Endothelial cell of umbilical vein (primary cell): ENCODE results near the gene RAB7B. TPM values are rescaled to one million over a fixed set of nuclear protein-coding genes. Genes with fewer than 3 reads are reported as not detected.

Experiments
- BruUV-seq: library from RNA; stranded (reverse); fragments of 400-500 nt; replicated peaks from 2 replicates; lab custom pipeline; 2021; lab: Mats Ljungman, UMichigan
- CTCF ChIA-PET: fragments of 300-600, 350-600 bp; sonication (Branson Sonifier 250); formaldehyde crosslinking; loops from one replicate; lab custom pipeline; 2021; ENCODE audit warnings: antibody characterized with exemption, inconsistent platforms; lab: Charles Lee
- POLR2A ChIA-PET: fragments of 300-600, 350-600 bp; sonication (Branson Sonifier 250); formaldehyde crosslinking; loops from one replicate; lab custom pipeline; 2021; ENCODE audit warnings: antibody characterized with exemption, inconsistent platforms; lab: Charles Lee
- DNase-seq: peaks from one replicate; pipeline ENCODE4 v3.0.0-alpha.2; 2011; ENCODE audit warnings: low read depth, low spot score
- FAIRE-seq: peaks from 2 replicates; lab custom pipeline; 2011; peaks lifted over from hg19 to GRCh38; lab: Jason Lieb, UNC
- H2AFZ ChIP-seq: 2 replicates; pipeline ENCODE4 v1.6.0; 2012; ENCODE audit warnings: low read depth, low read length, control low read depth, inconsistent platforms
- H3K27ac ChIP-seq: 2 replicates; pipeline ENCODE4 v1.5.1; 2011; ENCODE audit warnings: low read depth, mild to moderate bottlenecking, control low read depth, low read length, moderate library complexity; ENCODE audit not compliant: insufficient read depth
- H3K27me3 ChIP-seq, 2 experiments: 2 replicates each; pipeline versions ENCODE4 v1.6.0 to v1.6.1; 2011; ENCODE audit warnings: low read length in 2 of 2, mixed read lengths in 1 of 2; ENCODE audit not compliant: control insufficient read depth in 2 of 2, insufficient read depth in 2 of 2
- H3K36me3 ChIP-seq, 2 experiments: 2 replicates in 1 of 2; 3 replicates in 1 of 2; pipeline ENCODE4 v1.5.1; 2011; ENCODE audit warnings: low read length in 2 of 2, mild to moderate bottlenecking in 1 of 2, moderate library complexity in 1 of 2; ENCODE audit not compliant: control insufficient read depth in 2 of 2, insufficient read depth in 2 of 2; ENCODE audit errors: extremely low read depth in 1 of 2
- H3K4me1 ChIP-seq: 3 replicates; pipeline ENCODE4 v1.5.1; 2011; ENCODE audit warnings: mild to moderate bottlenecking, low read length; ENCODE audit not compliant: control insufficient read depth, insufficient read depth; ENCODE audit errors: extremely low read depth
- H3K4me2 ChIP-seq: 2 replicates; pipeline ENCODE4 v1.6.1; 2011; ENCODE audit warnings: low read length, control low read depth, mixed read lengths; ENCODE audit not compliant: insufficient read depth
- H3K4me3 ChIP-seq, 3 experiments: fragments of 200-600 bp in 1 of 3; sonication (generic), shearing (Covaris generic) in 1 of 3; replicated peaks in 1 of 3; 2 replicates each; pipeline ENCODE4 v1.5.1; 2011 to 2016; ENCODE audit warnings: control low read depth in 3 of 3, low read length in 3 of 3, mild to moderate bottlenecking in 2 of 3, inconsistent platforms in 1 of 3, low read depth in 1 of 3, moderate library complexity in 1 of 3; ENCODE audit not compliant: insufficient read depth in 1 of 3
- H3K79me2 ChIP-seq: 2 replicates; pipeline ENCODE4 v1.6.0; 2012; ENCODE audit warnings: low read length, inconsistent platforms; ENCODE audit not compliant: control insufficient read depth, insufficient read depth
- H3K9ac ChIP-seq: replicated peaks from 2 replicates; pipeline ENCODE3; 2011; ENCODE audit warnings: low read length, control low read depth; ENCODE audit not compliant: insufficient read depth; ENCODE audit errors: extremely low read depth
- H3K9me1 ChIP-seq: replicated peaks from 3 replicates; pipeline ENCODE4 v1.6.0; 2011; ENCODE audit warnings: mild to moderate bottlenecking, low read length; ENCODE audit not compliant: control insufficient read depth, insufficient read depth; ENCODE audit errors: extremely low read depth
- H3K9me3 ChIP-seq: replicated peaks from 2 replicates; pipeline ENCODE4 v1.5.1; 2012; ENCODE audit warnings: low read length, inconsistent platforms; ENCODE audit not compliant: control insufficient read depth, insufficient read depth
- H4K20me1 ChIP-seq: replicated peaks from 2 replicates; pipeline ENCODE3; 2011; ENCODE audit warnings: mild to moderate bottlenecking, low read length; ENCODE audit not compliant: control insufficient read depth, insufficient read depth; ENCODE audit errors: extremely low read depth
- EZH2 ChIP-seq: IDR thresholded peaks from 2 replicates; pipeline ENCODE4 v1.6.1; 2012; ENCODE audit warnings: borderline replicate concordance, low read depth, mild to moderate bottlenecking, moderate library complexity, low read length, inconsistent platforms; ENCODE audit not compliant: severe bottlenecking
- FOS ChIP-seq: IDR thresholded peaks from 2 replicates; pipeline ENCODE4 v1.6.1; 2011; ENCODE audit warnings: mild to moderate bottlenecking, low read length, moderate library complexity, borderline replicate concordance; ENCODE audit not compliant: insufficient read depth
- GATA2 ChIP-seq: IDR thresholded peaks from 2 replicates; pipeline ENCODE4 v1.7.0; 2011; ENCODE audit warnings: low read depth, mild to moderate bottlenecking, moderate library complexity, mixed read lengths, low read length; ENCODE audit not compliant: insufficient read length, insufficient read depth
- JUN ChIP-seq: IDR thresholded peaks from 2 replicates; pipeline ENCODE4 v1.6.1; 2011; ENCODE audit warnings: borderline replicate concordance, low read depth; ENCODE audit not compliant: insufficient read length, insufficient read depth
- MYC ChIP-seq: IDR thresholded peaks from one replicate; pipeline ENCODE4 v1.6.1; 2011; ENCODE audit warnings: mild to moderate bottlenecking, low read depth, low read length
- POLR2A ChIP-seq: IDR thresholded peaks from 2 replicates; pipeline ENCODE4 v1.6.1; 2012; ENCODE audit warnings: low read depth, mild to moderate bottlenecking, control low read depth, low read length
- POLR2AphosphoS5 ChIP-seq: IDR thresholded peaks from 2 replicates; pipeline ENCODE4 v1.6.1; 2012; ENCODE audit warnings: low read depth, mild to moderate bottlenecking, control low read depth, low read length, moderate library complexity; ENCODE audit not compliant: insufficient read depth
- dilution Hi-C: fragments of 300-500 bp; cut with MboI; formaldehyde crosslinking; loops from one replicate; pipeline ENCODE4 v1.15.0; 2019; ENCODE audit warnings: low sequenced_read_pairs; ENCODE audit not compliant: extremely low pct_ligation_motif_present
- intact Hi-C: fragments of 100-400 bp; cut with micrococcal nuclease; formaldehyde crosslinking; loops from one replicate; pipeline ENCODE4 v1.10.0; 2022
- polyA plus RNA-seq, 4 experiments: library from polyadenylated mRNA; depleted of rRNA in 3 of 4; stranded (reverse) in 3 of 4; unstranded in 1 of 4; fragments of >200 nt; gene quantifications; 2 replicates each; pipeline versions ENCODE4 v1.2.1 to v1.2.3, GENCODE V29; 2011 to 2012; ENCODE audit warnings: missing spikeins in 1 of 4
- total RNA-seq: library from RNA; stranded (reverse); gene quantifications from 2 replicates; pipeline ENCODE4 v1.2.3, GENCODE V29; 2021
- TF ChIP-seq, protein P1 (sequence below), 2 donors: IDR thresholded peaks; 1 replicate in 1 of 2; 2 replicates in 1 of 2; pipeline ENCODE4 v1.5.1; 2011; ENCODE audit warnings: low read length in 2 of 2, mild to moderate bottlenecking in 2 of 2, moderate library complexity in 2 of 2, control low read depth in 1 of 2, inconsistent platforms in 1 of 2, low read depth in 1 of 2; ENCODE audit not compliant: insufficient read depth in 1 of 2; ENCODE audit errors: extremely low read depth in 1 of 2
- TF ChIP-seq, protein P2 (sequence below): IDR thresholded peaks from 2 replicates; pipeline ENCODE4 v1.6.1; 2011; ENCODE audit not compliant: insufficient read depth, insufficient read length

RAB7B gene
- total and polyA plus RNA-seq, 2 donors (not counting 3 experiments of a cell fraction or from before 2014, with no cell fraction given): 0.15 TPM; not detected in 1

DNA sequence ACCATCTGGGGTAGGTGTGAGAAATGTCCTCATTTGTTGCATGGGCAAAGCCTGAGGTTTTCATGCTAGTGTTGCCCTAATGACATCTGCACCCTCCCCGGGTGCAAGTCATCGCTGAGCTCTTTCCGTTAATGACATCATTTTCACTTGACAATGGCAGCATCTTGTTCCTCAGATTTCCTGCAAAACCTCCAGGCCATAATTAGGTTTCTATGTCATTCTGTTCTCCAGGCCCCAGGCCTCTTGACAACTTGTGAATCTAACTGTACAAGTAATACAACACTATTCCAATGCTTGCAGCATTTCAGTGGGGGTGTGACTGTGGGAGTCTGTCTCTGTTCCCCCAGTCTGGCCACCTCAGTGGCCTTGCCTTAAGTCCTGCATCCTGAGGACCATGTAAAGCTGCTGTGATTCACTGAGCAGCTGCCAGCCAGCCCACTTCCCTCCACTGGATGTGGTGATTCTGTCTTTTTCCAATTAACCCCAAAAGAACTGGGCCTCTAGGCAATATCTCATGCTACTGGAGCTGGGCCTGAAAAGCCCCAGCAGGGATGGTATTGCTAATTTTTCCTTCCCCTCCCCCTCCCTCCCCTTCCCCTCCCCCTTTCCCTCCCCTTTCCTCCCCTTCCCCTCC, 22.8 kb downstream of the RAB7B start:
- BruUV-seq: no TSS peak
- Histone ChIP-seq H3K4me1 (peaks cover 9% of the 10 kb centered on the region), H3K27me3 (no peaks in the 10 kb centered on the region), H3K9ac (no peak overlapping the region), H3K4me2 (no peak overlapping the region), H4K20me1 (no peaks in the 10 kb centered on the region), H3K79me2 (no peaks in the 10 kb centered on the region), H3K4me3 (no peak overlapping the region), H3K9me3 (no peaks in the 10 kb centered on the region), H3K27ac (peak overlapping the region; percentile 55), H3K9me1 (no peaks in the 10 kb centered on the region), H3K36me3 (no peaks in the 10 kb centered on the region), H2AFZ (no peak overlapping the region)
- no peak for DNase-seq
- CTCF ChIA-PET: interaction anchor here (1.1 to 12.0 kb wide), 5 partner anchors 18 to 321 kb away, joined by 3 to 1606 read pairs (median 4); no protein-coding TSS in a partner anchor
- intact Hi-C loops: no loop called here
- no peak for FAIRE-seq
- dilution Hi-C loops: loop anchor here (25.0 kb wide), 1 partner anchor 132 kb away; the partner anchor contains the start of gene AVPR1B
- POLR2A ChIA-PET: no interaction called here
- TF ChIP-seq EZH2: no peak
- TF ChIP-seq, protein P1, sequence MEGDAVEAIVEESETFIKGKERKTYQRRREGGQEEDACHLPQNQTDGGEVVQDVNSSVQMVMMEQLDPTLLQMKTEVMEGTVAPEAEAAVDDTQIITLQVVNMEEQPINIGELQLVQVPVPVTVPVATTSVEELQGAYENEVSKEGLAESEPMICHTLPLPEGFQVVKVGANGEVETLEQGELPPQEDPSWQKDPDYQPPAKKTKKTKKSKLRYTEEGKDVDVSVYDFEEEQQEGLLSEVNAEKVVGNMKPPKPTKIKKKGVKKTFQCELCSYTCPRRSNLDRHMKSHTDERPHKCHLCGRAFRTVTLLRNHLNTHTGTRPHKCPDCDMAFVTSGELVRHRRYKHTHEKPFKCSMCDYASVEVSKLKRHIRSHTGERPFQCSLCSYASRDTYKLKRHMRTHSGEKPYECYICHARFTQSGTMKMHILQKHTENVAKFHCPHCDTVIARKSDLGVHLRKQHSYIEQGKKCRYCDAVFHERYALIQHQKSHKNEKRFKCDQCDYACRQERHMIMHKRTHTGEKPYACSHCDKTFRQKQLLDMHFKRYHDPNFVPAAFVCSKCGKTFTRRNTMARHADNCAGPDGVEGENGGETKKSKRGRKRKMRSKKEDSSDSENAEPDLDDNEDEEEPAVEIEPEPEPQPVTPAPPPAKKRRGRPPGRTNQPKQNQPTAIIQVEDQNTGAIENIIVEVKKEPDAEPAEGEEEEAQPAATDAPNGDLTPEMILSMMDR (IDR thresholded peaks at IDR 0.05; ENCODE audit: extremely low read depth in 1 of 2, insufficient read depth in 1 of 2, low read depth in 1 of 2, low read length in 2 of 2): no peak
- TF ChIP-seq MYC: no peak
- TF ChIP-seq FOS: peak; percentile 29
- TF ChIP-seq JUN: peak; percentile 51
- no peak for TF ChIP-seq POLR2AphosphoS5
- no peak for TF ChIP-seq GATA2
- TF ChIP-seq POLR2A: no peak
- TF ChIP-seq, protein P2, sequence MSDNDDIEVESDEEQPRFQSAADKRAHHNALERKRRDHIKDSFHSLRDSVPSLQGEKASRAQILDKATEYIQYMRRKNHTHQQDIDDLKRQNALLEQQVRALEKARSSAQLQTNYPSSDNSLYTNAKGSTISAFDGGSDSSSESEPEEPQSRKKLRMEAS: no peak
